Activated naive CD8-positive, alpha-beta T cell treated with anti-CD3 and anti-CD28 coated beads, Interleukin-2, amount 50 U/mL, for 24 hours (primary cell): ENCODE measurements around the gene CSNK1D.
"Not testable (repeated sequence)": the region's sequence is repeated elsewhere in the genome, so short reads cannot be mapped to it uniquely, and the experiment has no call there.

ENCODE experiments used
- ATAC-seq: fragments of 150-1000 bp; cut with Tn5 transposase; one replicate; pipeline ENCODE4 v1.10.0; 2021
- DNase-seq: peaks from one replicate; pipeline ENCODE4 v3.0.0; 2021
- H3K27ac Mint-ChIP-seq: one replicate; pipeline ENCODE4 v1.8.0; 2021; ENCODE audit warnings: mild to moderate bottlenecking, mixed read lengths
- H3K27me3 Mint-ChIP-seq: one replicate; pipeline ENCODE4 v1.8.0; 2021; ENCODE audit warnings: mixed read lengths
- H3K36me3 Mint-ChIP-seq: one replicate; pipeline ENCODE4 v1.8.0; 2021; ENCODE audit warnings: low read depth, mixed read lengths
- H3K4me1 Mint-ChIP-seq: one replicate; pipeline ENCODE4 v1.8.0; 2021; ENCODE audit warnings: mixed read lengths
- H3K4me3 Mint-ChIP-seq: one replicate; pipeline ENCODE4 v1.8.0; 2021; ENCODE audit warnings: mild to moderate bottlenecking, moderate library complexity, mixed read lengths
- H3K9me3 Mint-ChIP-seq: one replicate; pipeline ENCODE4 v1.8.0; 2021; ENCODE audit warnings: mixed read lengths

The CSNK1D gene

GRCh38 chr17:82258555-82258954 lies 14.9 kb downstream of the CSNK1D start:
- ATAC-seq (no peak), DNase-seq (no peak)
- Mint-ChIP-seq H3K27ac (no peak overlapping the region), H3K9me3 (no peaks in the 10 kb centered on the region), H3K27me3 (no peaks in the 10 kb centered on the region), H3K4me3 (no peak overlapping the region), H3K4me1 (peaks cover 21% of the 10 kb centered on the region), H3K36me3 (peaks cover 72% of the 10 kb centered on the region)

- Mint-ChIP-seq H3K9me3 (no peaks in the 10 kb centered on the region), H3K27ac (peak overlapping the region; percentile 61), H3K27me3 (no peaks in the 10 kb centered on the region), H3K4me1 (peaks cover 19% of the 10 kb centered on the region), H3K36me3 (peaks cover 78% of the 10 kb centered on the region), H3K4me3 (no peak overlapping the region)
- ATAC-seq, result peak; percentile 98
- DNase-seq, result peak; percentile 73
Measured at GRCh38 chr17:82257473-82257872, 16.0 kb downstream of the CSNK1D start.

GRCh38 chr17:82256242-82256885 lies 17.1 kb downstream of the CSNK1D start:
- no peak overlapping the region for H3K27ac Mint-ChIP-seq
- peaks cover 19% of the 10 kb centered on the region for H3K4me1 Mint-ChIP-seq
- ATAC-seq (no peak), DNase-seq (no peak)
- no peaks in the 10 kb centered on the region for H3K27me3 Mint-ChIP-seq
- no peaks in the 10 kb centered on the region for H3K9me3 Mint-ChIP-seq
- H3K36me3 Mint-ChIP-seq, result peaks cover 75% of the 10 kb centered on the region
- H3K4me3 Mint-ChIP-seq, result no peak overlapping the region

GRCh38 chr17:82255402-82255972 lies 18.0 kb downstream of the CSNK1D start:
- DNase-seq (no peak), ATAC-seq (no peak)
- no peaks in the 10 kb centered on the region for H3K9me3 Mint-ChIP-seq
- H3K4me1 Mint-ChIP-seq, result peaks cover 19% of the 10 kb centered on the region
- H3K36me3 Mint-ChIP-seq, result peaks cover 73% of the 10 kb centered on the region
- H3K4me3 Mint-ChIP-seq, result no peak overlapping the region
- H3K27me3 Mint-ChIP-seq, result no peaks in the 10 kb centered on the region
- H3K27ac Mint-ChIP-seq, result no peak overlapping the region

- not testable (repeated sequence) for DNase-seq, H3K27ac Mint-ChIP-seq, H3K9me3 Mint-ChIP-seq, ATAC-seq, H3K27me3 Mint-ChIP-seq, H3K4me3 Mint-ChIP-seq
- H3K4me1 Mint-ChIP-seq, result peaks cover 17% of the 10 kb centered on the region
- H3K36me3 Mint-ChIP-seq, result peaks cover 66% of the 10 kb centered on the region
Measured at GRCh38 chr17:82254746-82255145, 18.8 kb downstream of the CSNK1D start.

- not testable (repeated sequence) for DNase-seq, H3K4me3 Mint-ChIP-seq, H3K9me3 Mint-ChIP-seq, H3K27ac Mint-ChIP-seq, ATAC-seq, H3K27me3 Mint-ChIP-seq
- Mint-ChIP-seq H3K36me3 (peaks cover 61% of the 10 kb centered on the region), H3K4me1 (peaks cover 15% of the 10 kb centered on the region)
Measured at GRCh38 chr17:82254096-82254495, 19.4 kb downstream of the CSNK1D start.

- Mint-ChIP-seq H3K27me3 (no peaks in the 10 kb centered on the region), H3K27ac (no peak overlapping the region), H3K36me3 (peaks cover 57% of the 10 kb centered on the region)
Measured at GRCh38 chr17:82253179-82253544, 20.3 kb downstream of the CSNK1D start.

GRCh38 chr17:82252511-82253178 lies 20.9 kb downstream of the CSNK1D start:
- Mint-ChIP-seq H3K27me3 (no peaks in the 10 kb centered on the region), H3K27ac (no peak overlapping the region), H3K9me3 (no peaks in the 10 kb centered on the region), H3K4me3 (no peak overlapping the region), H3K4me1 (peaks cover 12% of the 10 kb centered on the region), H3K36me3 (peaks cover 59% of the 10 kb centered on the region)
- ATAC-seq (no peak), DNase-seq (no peak)

More at GRCh38 chr17:82253179-82253544, 20.3 kb downstream of the CSNK1D start:
- Mint-ChIP-seq H3K4me1 (peaks cover 11% of the 10 kb centered on the region), H3K9me3 (no peaks in the 10 kb centered on the region), H3K4me3 (no peak overlapping the region)
- ATAC-seq, result no peak
- no peak for DNase-seq

- peaks cover 50% of the 10 kb centered on the region for H3K36me3 Mint-ChIP-seq
- no peak for ATAC-seq
- H3K9me3 Mint-ChIP-seq, result no peaks in the 10 kb centered on the region
- H3K4me1 Mint-ChIP-seq, result peaks cover 7% of the 10 kb centered on the region
- no peak for DNase-seq
- H3K27ac Mint-ChIP-seq, result peak overlapping the region; percentile 49
- no peak overlapping the region for H3K4me3 Mint-ChIP-seq
- no peaks in the 10 kb centered on the region for H3K27me3 Mint-ChIP-seq
Measured at GRCh38 chr17:82250868-82251500, 22.5 kb downstream of the CSNK1D start.

GRCh38 chr17:82249896-82250581 lies 23.5 kb downstream of the CSNK1D start:
- H3K27me3 Mint-ChIP-seq, result no peaks in the 10 kb centered on the region
- H3K4me3 Mint-ChIP-seq, result no peak overlapping the region
- H3K27ac Mint-ChIP-seq, result no peak overlapping the region
- peaks cover 7% of the 10 kb centered on the region for H3K4me1 Mint-ChIP-seq
- H3K9me3 Mint-ChIP-seq, result no peaks in the 10 kb centered on the region
- ATAC-seq, result no peak
- no peak for DNase-seq
- H3K36me3 Mint-ChIP-seq, result peaks cover 45% of the 10 kb centered on the region

GRCh38 chr17:82248815-82249674 lies 24.5 kb downstream of the CSNK1D start:
- Mint-ChIP-seq H3K36me3 (peaks cover 55% of the 10 kb centered on the region), H3K4me3 (no peak overlapping the region), H3K9me3 (no peaks in the 10 kb centered on the region), H3K4me1 (peaks cover 10% of the 10 kb centered on the region), H3K27me3 (no peaks in the 10 kb centered on the region), H3K27ac (no peak overlapping the region)
- ATAC-seq (no peak), DNase-seq (no peak)

- H3K27ac Mint-ChIP-seq, result peak overlapping the region; percentile 5
- H3K27me3 Mint-ChIP-seq, result no peaks in the 10 kb centered on the region
- no peak overlapping the region for H3K4me3 Mint-ChIP-seq
- peaks cover 10% of the 10 kb centered on the region for H3K4me1 Mint-ChIP-seq
- DNase-seq (no peak), ATAC-seq (no peak)
- H3K9me3 Mint-ChIP-seq, result no peaks in the 10 kb centered on the region
- peaks cover 55% of the 10 kb centered on the region for H3K36me3 Mint-ChIP-seq
Measured at GRCh38 chr17:82247856-82248671, 25.4 kb downstream of the CSNK1D start.

GRCh38 chr17:82247182-82247823 lies 26.2 kb downstream of the CSNK1D start:
- peaks cover 47% of the 10 kb centered on the region for H3K36me3 Mint-ChIP-seq
- no peaks in the 10 kb centered on the region for H3K9me3 Mint-ChIP-seq
- DNase-seq, result no peak
- no peaks in the 10 kb centered on the region for H3K27me3 Mint-ChIP-seq
- H3K4me3 Mint-ChIP-seq, result no peak overlapping the region
- H3K4me1 Mint-ChIP-seq, result peaks cover 14% of the 10 kb centered on the region
- no peak for ATAC-seq
- H3K27ac Mint-ChIP-seq, result peak overlapping the region; percentile 5
